ENCODE data around the gene ABHD4.
A peak's percentile ranks its signal among the peaks of the same experiment; 100 is the strongest.
"Not testable (repeated sequence)": the region's sequence is repeated elsewhere in the genome, so short reads cannot be mapped to it uniquely, and the experiment has no call there.

Gene ABHD4

GRCh38 chr14:22589096-22589839 is 8.8 kb upstream of the ABHD4 start, which contains the start of gene DAD1:
TSS of gene DAD1 (minus strand) at chr14:22589224. CDS start at chr14:22589157, 67 bp downstream.
- DNase-seq (ENCODE audit: low read depth) = peak; percentile 99

GRCh38 chr14:22593189-22593588 is 4.9 kb upstream of the ABHD4 start:
- no peak for DNase-seq (ENCODE audit: low read depth)

- DNase-seq (ENCODE audit: low read depth) = no peak
Observed at GRCh38 chr14:22593601-22594000, 4.5 kb upstream of the ABHD4 start.

GRCh38 chr14:22594156-22594716 is 3.9 kb upstream of the ABHD4 start:
- DNase-seq (ENCODE audit: low read depth) = no peak

GRCh38 chr14:22596354-22596879 is 1.7 kb upstream of the ABHD4 start:
- no peak for DNase-seq (ENCODE audit: low read depth)

- DNase-seq (ENCODE audit: low read depth) = no peak
Observed at GRCh38 chr14:22597265-22597664, 835 bp upstream of the ABHD4 start.

- no peak for DNase-seq (ENCODE audit: low read depth)
Observed at GRCh38 chr14:22597771-22598098, 365 bp upstream of the ABHD4 start.

- DNase-seq (ENCODE audit: low read depth) = peak; percentile 15
Observed at GRCh38 chr14:22598896-22599244, 770 bp downstream of the ABHD4 start.

- no peak for DNase-seq (ENCODE audit: low read depth)
Observed at GRCh38 chr14:22599349-22599748, 1.2 kb downstream of the ABHD4 start.

- DNase-seq (ENCODE audit: low read depth) = no peak
Observed at GRCh38 chr14:22600027-22600426, 1.9 kb downstream of the ABHD4 start.

GRCh38 chr14:22601456-22601855 is 3.4 kb downstream of the ABHD4 start:
- no peak for DNase-seq (ENCODE audit: low read depth)

- no peak for DNase-seq (ENCODE audit: low read depth)
Observed at GRCh38 chr14:22601996-22602395, 3.9 kb downstream of the ABHD4 start.

GRCh38 chr14:22602862-22603261 is 4.8 kb downstream of the ABHD4 start:
- DNase-seq (ENCODE audit: low read depth) = no peak

- DNase-seq (ENCODE audit: low read depth) = no peak
Observed at GRCh38 chr14:22606380-22606779, 8.3 kb downstream of the ABHD4 start.

- DNase-seq (ENCODE audit: low read depth) = no peak
Observed at GRCh38 chr14:22607291-22607690, 9.2 kb downstream of the ABHD4 start.

- no peak for DNase-seq (ENCODE audit: low read depth)
Observed at GRCh38 chr14:22610931-22611330, 12.8 kb downstream of the ABHD4 start.

GRCh38 chr14:22613106-22613695 is 15.1 kb downstream of the ABHD4 start:
- no peak for DNase-seq (ENCODE audit: low read depth)

- no peak for DNase-seq (ENCODE audit: low read depth)
Observed at GRCh38 chr14:22613736-22614239, 15.7 kb downstream of the ABHD4 start.

- no peak for DNase-seq (ENCODE audit: low read depth)
Observed at GRCh38 chr14:22614240-22614799, 16.2 kb downstream of the ABHD4 start.

- not testable (repeated sequence) for DNase-seq (ENCODE audit: low read depth)
Observed at GRCh38 chr14:22615765-22616164, 17.7 kb downstream of the ABHD4 start.

GRCh38 chr14:22622255-22622654 is 24.2 kb downstream of the ABHD4 start:
- no peak for DNase-seq (ENCODE audit: low read depth)

GRCh38 chr14:22623047-22623446 is 24.9 kb downstream of the ABHD4 start:
- no peak for DNase-seq (ENCODE audit: low read depth)

- no peak for DNase-seq (ENCODE audit: low read depth)
Observed at GRCh38 chr14:22626590-22626989, 28.5 kb downstream of the ABHD4 start.
